ENCODE data around the gene DLGAP1.

- TF ChIP-seq TEAD4 (CRISPR knock-in tag; IDR thresholded peaks at IDR 0.05) (no peak), GABPB1 (CRISPR knock-in tag; IDR thresholded peaks at IDR 0.05) (no peak), CTCF (IDR thresholded peaks at IDR 0.05) (no peak), ELF4 (CRISPR knock-in tag; IDR thresholded peaks at IDR 0.05; ENCODE audit: low read depth) (no peak), NFYB (CRISPR knock-in tag; conservative IDR thresholded peaks at IDR 0.05; ENCODE audit: low read depth) (no peak), FOXP4 (CRISPR knock-in tag; IDR thresholded peaks at IDR 0.05) (no peak), E2F4 (CRISPR knock-in tag; IDR thresholded peaks at IDR 0.05; ENCODE audit: borderline replicate concordance, low read depth) (no peak), STAT6 (CRISPR knock-in tag; conservative IDR thresholded peaks at IDR 0.05; ENCODE audit: low read depth) (no peak), ZNF425 (CRISPR knock-in tag; conservative IDR thresholded peaks at IDR 0.05) (no peak), HMGXB4 (CRISPR knock-in tag; IDR thresholded peaks at IDR 0.05) (no peak), ZBTB21 (CRISPR knock-in tag; IDR thresholded peaks at IDR 0.05; ENCODE audit: borderline replicate concordance) (no peak), E2F5 (CRISPR knock-in tag; IDR thresholded peaks at IDR 0.05) (no peak), ZNF317 (CRISPR knock-in tag; IDR thresholded peaks at IDR 0.05; ENCODE audit: borderline replicate concordance, low read depth) (no peak)
Observed at GRCh38 chr18:3486512-3486911, 968.6 kb downstream of the DLGAP1 start.

Data from WTC11 (cell line).